Heart left ventricle (tissue), 13 donors: Measurements from ENCODE around the gene BIRC2.

Experiments
- POLR2A ChIP-seq, 2 donors: fragments of 450-650 bp; IDR thresholded peaks; one replicate each; pipeline ENCODE4 v1.6.1; 2017; ENCODE audit warnings: antibody characterized with exemption in 2 of 2, mild to moderate bottlenecking in 2 of 2, moderate library complexity in 2 of 2
- TF ChIP-seq, protein P1 (sequence below), 12 donors: fragments of 200-600 bp; sonication (generic) in 4 of 12; IDR thresholded peaks; one replicate each; pipeline versions ENCODE4 v1.5.0 to v1.8.0; 2018 to 2022; ENCODE audit warnings: antibody characterized with exemption in 12 of 12, mild to moderate bottlenecking in 5 of 12
- donor health status: ischemic (EF 13 %, LVEDD 7.1; RV severe dilation, severe dysfunction).
- donor health status: DM: no; HTN: yes; CAD: no.
- donor health status: DM: no; HTN: no; CAD: no.
- donor health status: ischemic (EF 25% LVEDD 6.9; RV normal size, moderate dysfunction).
- donor health status: ischemic (EF 25% LVEDD 5.7; RV mildly dilated, moderate dysfunction).
- donor health status: ischemic (EF 35%, LVEDD 5.7; RV mildly dilated, moderate dysfunction).
- donor health status: nonischemic (EF 11% LVEDD 7.7; RV severe dilation, severe dysfunction).
- donor health status: DM: yes; HTN: yes; CAD: no.
- donor health status: PGD.
- donor health status: ischemic (EF 29% LVEDD 5.4; RV normal size, mild dysfunction).
- donor health status: nonischemic (EF 23%, LVEDD 6.1; RV moderate dilation, normal function).

DNA sequence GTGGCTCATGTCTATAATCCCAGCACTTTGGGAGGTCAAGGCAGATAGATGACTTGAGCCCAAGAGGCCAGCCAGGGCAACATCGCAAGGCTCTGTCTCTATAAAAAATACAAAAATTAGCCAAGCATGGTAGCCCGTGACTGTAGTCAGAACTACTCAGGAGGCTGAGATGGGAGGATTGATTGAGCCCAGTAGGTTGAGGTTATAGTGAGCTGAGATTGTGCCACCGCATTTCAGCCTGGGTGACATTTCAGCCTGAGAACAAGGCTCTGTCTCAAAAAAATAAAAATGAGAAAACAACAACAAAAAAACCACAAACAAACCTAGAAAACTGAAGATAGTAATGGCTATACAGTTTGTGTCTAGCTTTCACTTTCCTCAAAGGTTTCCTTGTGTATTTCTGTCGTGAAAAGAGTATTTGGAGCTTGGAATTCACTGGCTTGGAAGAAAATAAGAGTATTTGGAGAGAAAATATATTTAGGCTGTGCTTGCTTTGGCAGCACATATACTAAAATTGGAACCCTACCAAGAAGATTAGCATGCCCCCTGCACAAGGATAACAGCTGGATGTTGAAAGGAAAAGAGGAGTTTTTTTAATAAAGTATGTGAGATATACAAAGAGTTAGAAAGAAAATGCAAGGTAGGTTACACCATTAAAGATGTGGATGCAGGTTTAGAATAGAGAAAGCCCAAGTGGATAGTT is 33.6 kb upstream of the BIRC2 start:
- TF ChIP-seq, protein P1, sequence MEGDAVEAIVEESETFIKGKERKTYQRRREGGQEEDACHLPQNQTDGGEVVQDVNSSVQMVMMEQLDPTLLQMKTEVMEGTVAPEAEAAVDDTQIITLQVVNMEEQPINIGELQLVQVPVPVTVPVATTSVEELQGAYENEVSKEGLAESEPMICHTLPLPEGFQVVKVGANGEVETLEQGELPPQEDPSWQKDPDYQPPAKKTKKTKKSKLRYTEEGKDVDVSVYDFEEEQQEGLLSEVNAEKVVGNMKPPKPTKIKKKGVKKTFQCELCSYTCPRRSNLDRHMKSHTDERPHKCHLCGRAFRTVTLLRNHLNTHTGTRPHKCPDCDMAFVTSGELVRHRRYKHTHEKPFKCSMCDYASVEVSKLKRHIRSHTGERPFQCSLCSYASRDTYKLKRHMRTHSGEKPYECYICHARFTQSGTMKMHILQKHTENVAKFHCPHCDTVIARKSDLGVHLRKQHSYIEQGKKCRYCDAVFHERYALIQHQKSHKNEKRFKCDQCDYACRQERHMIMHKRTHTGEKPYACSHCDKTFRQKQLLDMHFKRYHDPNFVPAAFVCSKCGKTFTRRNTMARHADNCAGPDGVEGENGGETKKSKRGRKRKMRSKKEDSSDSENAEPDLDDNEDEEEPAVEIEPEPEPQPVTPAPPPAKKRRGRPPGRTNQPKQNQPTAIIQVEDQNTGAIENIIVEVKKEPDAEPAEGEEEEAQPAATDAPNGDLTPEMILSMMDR (IDR thresholded peaks at IDR 0.05) = no peak
- no peak for TF ChIP-seq POLR2A (IDR thresholded peaks at IDR 0.05)
